Muscle of leg (tissue), 11 donors: ENCODE measurements around the gene SLC6A17. TPM values are rescaled to one million over a fixed set of nuclear protein-coding genes. Genes with fewer than 3 reads are reported as not detected.

Experiments
- DNase-seq: peaks from one replicate; pipeline ENCODE4 v3.0.0; 2013
- H3K27ac ChIP-seq: one replicate; pipeline ENCODE4 v1.5.1; 2013; ENCODE audit warnings: mild to moderate bottlenecking, low read length, control low read depth
- H3K27me3 ChIP-seq: one replicate; pipeline ENCODE4 v1.6.1; 2013; ENCODE audit warnings: low read length; ENCODE audit not compliant: control insufficient read depth, insufficient read depth
- H3K36me3 ChIP-seq: one replicate; pipeline ENCODE4 v1.6.1; 2013; ENCODE audit warnings: low read length; ENCODE audit not compliant: control insufficient read depth, insufficient read depth
- H3K4me1 ChIP-seq: one replicate; pipeline ENCODE4 v1.6.1; 2013; ENCODE audit warnings: low read length; ENCODE audit not compliant: control insufficient read depth, insufficient read depth
- H3K4me3 ChIP-seq: one replicate; pipeline ENCODE4 v1.5.1; 2013; ENCODE audit warnings: low read length, control low read depth
- H3K9me3 ChIP-seq: replicated peaks from 2 replicates; pipeline ENCODE4 v1.6.1; 2013; ENCODE audit warnings: low read depth, low read length; ENCODE audit not compliant: control insufficient read depth
- WGBS: methylation state at CpG from one replicate; pipeline ENCODE4 v1.1.5; 2013; ENCODE audit warnings: missing lambda C conversion rate; ENCODE audit not compliant: insufficient coverage; 5-methylcytosine and 5-hydroxymethylcytosine counted together
- polyA plus RNA-seq, 8 donors: library from polyadenylated mRNA; unstranded; fragments of 120-200 nt; gene quantifications; one replicate each; pipeline versions ENCODE4 v1.2.1 to v1.2.3, GENCODE V29; 2013; ENCODE audit warnings: inconsistent platforms in 1 of 8, low replicate concordance in 1 of 8; ENCODE audit not compliant: insufficient read length in 8 of 8, insufficient read depth in 1 of 8
- total RNA-seq: library from RNA; stranded (reverse); fragments of 120-200 nt; gene quantifications from one replicate; pipeline ENCODE4 v1.2.4, GENCODE V29; 2013

The SLC6A17 gene
- total and polyA plus RNA-seq, 9 donors, result 0.04 to 0.79 (median 0.25) TPM

- Histone ChIP-seq H3K36me3 (no peaks in the 10 kb centered on the region), H3K27me3 (peaks cover 21% of the 10 kb centered on the region), H3K27ac (no peak overlapping the region), H3K4me3 (no peak overlapping the region), H3K4me1 (peaks cover 26% of the 10 kb centered on the region), H3K9me3 (no peaks in the 10 kb centered on the region)
- 64% methylated on average over 4 of the region's 6 CpGs for WGBS
- no peak for DNase-seq
These were observed 66.7 kb downstream of the SLC6A17 start for GRCh38 chr1:110216844-110217444.

GRCh38 chr1:110218137-110218536 lies 67.8 kb downstream of the SLC6A17 start:
- Histone ChIP-seq H3K27ac (no peak overlapping the region), H3K4me1 (peaks cover 21% of the 10 kb centered on the region), H3K36me3 (peaks cover under 1% of the 10 kb centered on the region), H3K27me3 (peaks cover 9% of the 10 kb centered on the region), H3K9me3 (no peaks in the 10 kb centered on the region), H3K4me3 (no peak overlapping the region)
- DNase-seq, result no peak
- WGBS, result 88% methylated on average over 4 of the region's 5 CpGs

- Histone ChIP-seq H3K36me3 (peaks cover 5% of the 10 kb centered on the region), H3K4me3 (no peak overlapping the region), H3K4me1 (peaks cover 18% of the 10 kb centered on the region), H3K9me3 (no peaks in the 10 kb centered on the region), H3K27ac (no peak overlapping the region), H3K27me3 (peaks cover 3% of the 10 kb centered on the region)
- no peak for DNase-seq
- 50% methylated on average over 1 of the region's 4 CpGs for WGBS
These were observed 68.4 kb downstream of the SLC6A17 start for GRCh38 chr1:110218739-110219138.

- 82% methylated on average over 5 of the region's 5 CpGs for WGBS
- DNase-seq, result no peak
- no peaks in the 10 kb centered on the region for H3K9me3 ChIP-seq
- peaks cover 5% of the 10 kb centered on the region for H3K36me3 ChIP-seq
- no peak overlapping the region for H3K27ac ChIP-seq
- peaks cover 15% of the 10 kb centered on the region for H3K4me1 ChIP-seq
- no peaks in the 10 kb centered on the region for H3K27me3 ChIP-seq
- H3K4me3 ChIP-seq, result no peak overlapping the region
These were observed 70.0 kb downstream of the SLC6A17 start for GRCh38 chr1:110220324-110220723.

- Histone ChIP-seq H3K4me1 (peaks cover 8% of the 10 kb centered on the region), H3K4me3 (no peak overlapping the region), H3K9me3 (no peaks in the 10 kb centered on the region), H3K36me3 (peaks cover 5% of the 10 kb centered on the region), H3K27me3 (no peaks in the 10 kb centered on the region), H3K27ac (no peak overlapping the region)
- WGBS, result 77% methylated on average over 2 of the region's 4 CpGs
- DNase-seq, result no peak
These were observed 70.8 kb downstream of the SLC6A17 start for GRCh38 chr1:110221119-110221518.

GRCh38 chr1:110223127-110223526 lies 72.8 kb downstream of the SLC6A17 start:
- Histone ChIP-seq H3K4me1 (peaks cover 16% of the 10 kb centered on the region), H3K9me3 (no peaks in the 10 kb centered on the region), H3K27me3 (no peaks in the 10 kb centered on the region), H3K36me3 (peaks cover 5% of the 10 kb centered on the region), H3K27ac (no peak overlapping the region), H3K4me3 (no peak overlapping the region)
- 95% methylated on average over 27 of the region's 27 CpGs for WGBS
- no peak for DNase-seq

- DNase-seq, result no peak
- Histone ChIP-seq H3K4me3 (no peak overlapping the region), H3K27me3 (no peaks in the 10 kb centered on the region), H3K4me1 (peaks cover 21% of the 10 kb centered on the region), H3K9me3 (no peaks in the 10 kb centered on the region), H3K27ac (no peak overlapping the region), H3K36me3 (peaks cover 5% of the 10 kb centered on the region)
- WGBS, result 88% methylated on average over 13 of the region's 17 CpGs
These were observed 73.3 kb downstream of the SLC6A17 start for GRCh38 chr1:110223581-110223980.

GRCh38 chr1:110224240-110224995 lies 74.1 kb downstream of the SLC6A17 start:
- no peaks in the 10 kb centered on the region for H3K27me3 ChIP-seq
- no peak for DNase-seq
- no peak overlapping the region for H3K4me3 ChIP-seq
- no peak overlapping the region for H3K27ac ChIP-seq
- 64% methylated on average over 5 of the region's 8 CpGs for WGBS
- H3K4me1 ChIP-seq, result peaks cover 28% of the 10 kb centered on the region
- peaks cover 5% of the 10 kb centered on the region for H3K36me3 ChIP-seq
- H3K9me3 ChIP-seq, result no peaks in the 10 kb centered on the region

- DNase-seq, result no peak
- no peaks in the 10 kb centered on the region for H3K27me3 ChIP-seq
- peaks cover 32% of the 10 kb centered on the region for H3K4me1 ChIP-seq
- H3K36me3 ChIP-seq, result peaks cover 5% of the 10 kb centered on the region
- H3K27ac ChIP-seq, result no peak overlapping the region
- 39% methylated on average over 7 of the region's 7 CpGs for WGBS
- no peaks in the 10 kb centered on the region for H3K9me3 ChIP-seq
- no peak overlapping the region for H3K4me3 ChIP-seq
These were observed 74.9 kb downstream of the SLC6A17 start for GRCh38 chr1:110225212-110225611.

GRCh38 chr1:110225756-110226404 lies 75.6 kb downstream of the SLC6A17 start:
- Histone ChIP-seq H3K36me3 (peaks cover 5% of the 10 kb centered on the region), H3K4me1 (peaks cover 32% of the 10 kb centered on the region), H3K27ac (no peak overlapping the region), H3K9me3 (no peaks in the 10 kb centered on the region), H3K27me3 (no peaks in the 10 kb centered on the region), H3K4me3 (no peak overlapping the region)
- 86% methylated on average over 16 of the region's 18 CpGs for WGBS
- no peak for DNase-seq
